ENCODE results near the gene PYM1.
A peak's percentile ranks its signal among the peaks of the same experiment; 100 is the strongest.

Gene PYM1

GRCh38 chr12:55965941-55966407 lies 38.3 kb upstream of the PYM1 start, which contains the start of gene PMEL:
PMEL (minus strand) TSS chr12:55966042; CDS start chr12:55966011, 31 bp downstream.
- no peaks in the 10 kb centered on the region for H3K27me3 ChIP-seq (ENCODE audit: low read length)

GRCh38 chr12:55965240-55965639 lies 37.5 kb upstream of the PYM1 start:
- H3K9me3 ChIP-seq (ENCODE audit: insufficient read depth, low read length) = no peaks in the 10 kb centered on the region
- H4K20me1 ChIP-seq (ENCODE audit: low read depth, low read length) = no peaks in the 10 kb centered on the region
- peaks cover 22% of the 10 kb centered on the region for H3K79me2 ChIP-seq (ENCODE audit: insufficient read depth, low read length)
- peaks cover 10% of the 10 kb centered on the region; the same call in 1 of the 2 replicates for H3K36me3 ChIP-seq (ENCODE audit: low read length)
- H3K4me2 ChIP-seq (ENCODE audit: low read depth, low read length, poor library complexity, severe bottlenecking) = no peak overlapping the region
- TF ChIP-seq EZH2phosphoT487 (conservative IDR thresholded peaks at IDR 0.05; ENCODE audit: low read length) (no peak), CTCF (IDR thresholded peaks at IDR 0.05; ENCODE audit: insufficient read depth, low read length, poor library complexity, severe bottlenecking) (no peak)
- H3K27me3 ChIP-seq (ENCODE audit: low read length) = no peaks in the 10 kb centered on the region
- H3F3A ChIP-seq (ENCODE audit: insufficient read depth) = no peaks in the 10 kb centered on the region; the same call in 1 of the 2 replicates
- no peak overlapping the region for H3K9ac ChIP-seq (ENCODE audit: low read length)
- H2AFZ ChIP-seq (ENCODE audit: low read depth, low read length, severe bottlenecking) = no peak overlapping the region
- H3K9me2 ChIP-seq (replicated peaks; ENCODE audit: insufficient read depth, low read length) = no peaks in the 10 kb centered on the region
- no peak overlapping the region for H3K27ac ChIP-seq (ENCODE audit: low read depth, low read length)
- H3K4me3 ChIP-seq (ENCODE audit: insufficient read depth, low read length, poor library complexity, severe bottlenecking) = no peak overlapping the region

More at GRCh38 chr12:55965941-55966407, 38.3 kb upstream of the PYM1 start, which contains the start of gene PMEL:
- Histone ChIP-seq H3K4me2 (ENCODE audit: low read depth, low read length, poor library complexity, severe bottlenecking) (peak within 1 kb of the TSS; percentile 94), H3K27ac (ENCODE audit: low read depth, low read length) (peak within 1 kb of the TSS; percentile 56), H4K20me1 (ENCODE audit: low read depth, low read length) (no peaks in the 10 kb centered on the region), H3K4me3 (ENCODE audit: insufficient read depth, low read length, poor library complexity, severe bottlenecking) (peak within 1 kb of the TSS; percentile 98), H2AFZ (ENCODE audit: low read depth, low read length, severe bottlenecking) (peak within 1 kb of the TSS; percentile 85), H3K9me2 (replicated peaks; ENCODE audit: insufficient read depth, low read length) (no peaks in the 10 kb centered on the region), H3F3A (ENCODE audit: insufficient read depth) (no peaks in the 10 kb centered on the region; the same call in 1 of the 2 replicates), H3K9ac (ENCODE audit: low read length) (peak within 1 kb of the TSS; percentile 95), H3K79me2 (ENCODE audit: insufficient read depth, low read length) (peaks cover 22% of the 10 kb centered on the region), H3K9me3 (ENCODE audit: insufficient read depth, low read length) (no peaks in the 10 kb centered on the region), H3K36me3 (ENCODE audit: low read length) (peaks cover 10% of the 10 kb centered on the region; the same call in 1 of the 2 replicates)
- TF ChIP-seq EZH2phosphoT487 (conservative IDR thresholded peaks at IDR 0.05; ENCODE audit: low read length) (no peak), CTCF (IDR thresholded peaks at IDR 0.05; ENCODE audit: insufficient read depth, low read length, poor library complexity, severe bottlenecking) (no peak)

- Histone ChIP-seq H2AFZ (ENCODE audit: low read depth, low read length, severe bottlenecking) (no peak overlapping the region), H3K36me3 (ENCODE audit: low read length) (peaks cover 8% of the 10 kb centered on the region; the same call in 1 of the 2 replicates), H3K79me2 (ENCODE audit: insufficient read depth, low read length) (peaks cover 21% of the 10 kb centered on the region), H4K20me1 (ENCODE audit: low read depth, low read length) (no peaks in the 10 kb centered on the region), H3K27ac (ENCODE audit: low read depth, low read length) (no peak overlapping the region), H3K9ac (ENCODE audit: low read length) (no peak overlapping the region), H3K4me3 (ENCODE audit: insufficient read depth, low read length, poor library complexity, severe bottlenecking) (no peak overlapping the region), H3K27me3 (ENCODE audit: low read length) (no peaks in the 10 kb centered on the region), H3K9me2 (replicated peaks; ENCODE audit: insufficient read depth, low read length) (no peaks in the 10 kb centered on the region), H3F3A (ENCODE audit: insufficient read depth) (no peaks in the 10 kb centered on the region; the same call in 1 of the 2 replicates), H3K9me3 (ENCODE audit: insufficient read depth, low read length) (no peaks in the 10 kb centered on the region), H3K4me2 (ENCODE audit: low read depth, low read length, poor library complexity, severe bottlenecking) (no peak overlapping the region)
- no peak for TF ChIP-seq EZH2phosphoT487 (conservative IDR thresholded peaks at IDR 0.05; ENCODE audit: low read length)
- TF ChIP-seq CTCF (IDR thresholded peaks at IDR 0.05; ENCODE audit: insufficient read depth, low read length, poor library complexity, severe bottlenecking) = no peak
Measured at GRCh38 chr12:55963760-55964159, 36.1 kb upstream of the PYM1 start.

Data from SU-DHL-6 (cell line).